GM21786 (cell line): ENCODE measurements around the gene NPNT.

ENCODE experiments used
- ATAC-seq: cut with Tn5 transposase; IDR thresholded peaks from one replicate; pipeline ENCODE4 v1.9.1; 2021; ENCODE audit not compliant: unreplicated experiment

The NPNT gene

GRCh38 chr4:105917171-105917685 is 22.0 kb downstream of the NPNT start:
- ATAC-seq = no peak

- no peak for ATAC-seq
Measured at GRCh38 chr4:105921301-105921700, 26.0 kb downstream of the NPNT start.

DNA sequence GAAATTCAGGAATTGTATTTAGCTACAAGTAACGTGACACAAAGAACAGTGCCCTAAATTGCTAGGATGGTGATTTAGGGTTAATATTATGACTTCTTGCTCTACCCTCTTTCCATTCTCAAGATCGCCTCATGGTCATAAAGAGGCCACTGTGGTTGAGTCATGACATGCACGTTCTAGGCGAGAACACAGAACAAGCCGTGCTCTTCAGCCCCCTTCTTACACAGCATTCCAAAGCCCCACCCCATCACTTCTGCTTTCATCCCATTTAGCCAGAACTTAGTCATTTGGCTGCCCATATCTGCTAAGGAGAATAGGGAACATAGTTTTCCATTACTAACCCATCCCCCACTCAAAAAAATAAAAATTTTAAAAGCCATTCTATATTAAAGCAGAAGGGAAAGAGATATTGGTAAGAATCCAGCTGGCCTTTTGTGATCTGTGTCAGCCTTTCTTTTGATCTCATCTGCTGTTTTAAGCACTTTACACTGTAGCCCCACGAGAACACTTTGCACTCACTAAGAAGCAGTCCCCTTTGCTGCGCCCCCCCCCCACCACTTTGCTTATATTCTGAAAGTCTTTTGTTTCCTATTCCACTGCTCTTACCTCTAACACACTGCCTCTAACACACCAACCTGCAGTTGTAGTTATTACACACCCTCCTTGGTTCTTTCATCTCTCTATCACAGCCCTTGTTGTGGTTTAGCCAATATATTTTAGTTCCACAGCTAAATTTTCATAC is 28.4 kb downstream of the NPNT start:
- no peak for ATAC-seq

DNA sequence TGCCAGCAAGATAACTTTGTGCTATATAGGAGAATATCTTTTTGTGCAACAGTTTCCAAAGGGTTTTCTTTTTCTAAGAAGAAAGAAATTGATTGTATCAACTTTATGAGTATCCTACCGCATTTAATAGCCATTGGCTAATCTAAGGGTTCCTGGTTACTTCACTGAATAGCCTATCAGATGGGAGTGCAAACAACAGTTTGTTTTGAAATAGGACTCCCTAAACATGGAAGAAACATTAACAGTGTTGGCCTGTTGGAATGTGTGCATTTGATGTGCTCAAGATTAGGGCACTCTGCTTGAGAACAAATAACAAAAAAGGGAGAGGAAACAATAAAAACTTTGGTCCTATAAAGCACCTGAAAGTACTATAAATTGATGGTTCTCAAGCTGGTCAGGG is 29.1 kb downstream of the NPNT start:
- ATAC-seq = no peak

DNA sequence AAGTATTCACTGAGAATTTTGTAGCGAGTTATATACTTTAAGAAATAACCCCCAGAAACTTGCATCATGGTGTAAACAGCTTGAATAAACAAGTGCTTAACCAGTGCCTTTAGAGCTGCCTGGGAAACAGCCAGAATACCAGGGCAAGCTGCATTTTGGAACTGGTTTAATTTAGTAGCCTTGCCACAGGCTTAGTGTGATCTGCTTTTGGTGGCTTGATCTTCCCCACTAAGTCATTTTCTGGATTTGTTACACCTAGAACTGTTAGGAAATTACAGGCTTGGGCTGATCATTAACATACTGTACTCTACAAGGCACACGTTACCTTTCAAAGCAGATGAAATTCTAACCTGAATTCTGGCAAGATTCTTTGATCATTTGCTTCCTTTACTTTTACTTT is 35.4 kb downstream of the NPNT start:
- ATAC-seq = no peak

- ATAC-seq = no peak
Measured at GRCh38 chr4:105933083-105933482, 37.8 kb downstream of the NPNT start.

- ATAC-seq = no peak
Measured at GRCh38 chr4:105934386-105934785, 39.1 kb downstream of the NPNT start.

DNA sequence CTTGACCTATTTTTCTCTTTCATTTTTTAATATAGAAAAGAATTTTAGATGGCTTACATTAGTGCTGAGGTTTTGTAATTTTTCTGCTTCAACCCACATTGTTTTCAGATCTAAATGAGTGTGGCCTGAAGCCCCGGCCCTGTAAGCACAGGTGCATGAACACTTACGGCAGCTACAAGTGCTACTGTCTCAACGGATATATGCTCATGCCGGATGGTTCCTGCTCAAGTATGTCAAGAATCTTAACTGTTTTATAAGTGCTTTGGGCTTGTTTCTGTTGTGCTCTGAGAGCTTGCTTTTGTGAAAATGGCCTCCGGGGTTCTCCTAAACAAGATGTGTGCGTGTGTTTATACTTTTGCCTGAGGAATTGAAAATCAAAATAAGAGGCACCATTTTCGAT is 41.6 kb downstream of the NPNT start:
- no peak for ATAC-seq

DNA sequence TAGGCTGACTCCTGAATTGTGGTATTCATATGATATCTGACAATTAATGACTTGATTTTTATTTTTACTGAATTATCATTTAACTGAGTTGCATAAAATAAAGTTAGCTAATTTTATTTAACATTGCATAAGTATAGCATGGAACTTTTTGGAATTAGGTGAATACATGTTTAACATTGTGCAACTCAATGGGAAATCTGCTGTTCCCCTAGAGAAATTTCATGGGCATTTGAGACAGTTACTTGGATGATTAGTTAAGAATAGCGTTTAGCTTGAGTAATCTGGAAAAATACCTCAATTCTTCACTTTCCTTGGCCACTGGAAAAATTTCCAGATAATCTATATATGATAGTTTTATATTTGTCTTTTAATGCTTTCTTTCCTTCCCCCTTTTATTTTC is 42.5 kb downstream of the NPNT start:
- no peak for ATAC-seq

- no peak for ATAC-seq
Measured at GRCh38 chr4:105943234-105943633, 48.0 kb downstream of the NPNT start.

DNA sequence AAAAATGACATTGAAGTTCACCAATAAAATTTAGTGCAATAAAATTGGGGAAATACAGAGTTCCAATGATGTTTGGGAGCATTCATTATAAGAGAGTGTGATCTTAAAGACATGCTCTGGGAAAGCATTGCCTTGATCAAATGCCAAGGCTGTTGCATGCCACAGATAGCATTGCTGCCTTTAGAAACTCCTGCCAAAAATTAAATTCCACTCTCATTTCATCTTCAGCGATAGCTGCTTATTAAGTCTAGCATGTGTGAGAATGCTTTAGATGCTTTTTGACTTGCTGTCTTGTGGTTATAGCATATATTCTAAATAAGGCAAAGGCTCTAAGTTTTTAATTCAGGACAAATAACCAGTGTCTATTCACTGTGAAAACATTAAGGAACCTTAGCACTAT is 49.3 kb downstream of the NPNT start:
- ATAC-seq = no peak

DNA sequence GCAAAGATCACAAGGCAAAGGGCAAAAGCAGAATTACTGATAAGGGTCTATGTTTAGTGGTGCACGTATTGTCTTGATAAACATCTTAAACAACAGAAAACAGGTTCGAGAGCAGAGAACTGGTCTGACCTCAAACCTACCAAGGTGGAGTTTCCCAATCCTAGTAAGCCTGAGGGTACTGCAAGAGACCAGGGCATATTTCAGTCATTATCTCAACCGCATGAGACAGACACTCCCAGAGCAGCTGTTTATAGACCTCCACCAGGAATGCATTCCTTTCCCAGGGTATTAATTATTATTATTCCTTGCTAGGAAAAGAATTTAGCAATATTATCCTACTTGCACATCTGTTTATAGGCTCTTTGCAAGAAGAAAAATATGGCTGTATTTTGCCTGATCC is 51.5 kb downstream of the NPNT start:
- ATAC-seq = no peak

DNA sequence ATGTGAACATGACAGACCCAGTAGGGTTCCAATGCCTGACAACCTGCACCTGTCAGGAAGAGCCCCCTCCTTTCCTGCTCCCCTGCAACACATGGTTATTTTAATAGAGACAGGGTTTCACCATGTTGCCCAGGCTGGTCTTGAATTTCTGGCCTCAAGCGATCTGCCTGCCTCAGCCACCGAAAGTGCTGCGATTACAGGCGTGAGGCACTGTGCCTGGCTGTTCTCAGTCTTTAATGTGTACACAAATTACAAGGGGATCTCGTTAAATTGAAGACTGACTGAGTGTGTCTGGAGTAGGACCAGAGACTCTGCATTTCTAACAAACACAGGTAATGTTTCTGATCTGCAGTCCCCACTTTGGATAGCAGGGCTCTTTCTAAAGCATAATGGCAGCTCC is 55.4 kb downstream of the NPNT start:
- ATAC-seq = no peak

GRCh38 chr4:105951198-105951597 is 55.9 kb downstream of the NPNT start:
- no peak for ATAC-seq

- ATAC-seq = no peak
Measured at GRCh38 chr4:105952591-105952990, 57.3 kb downstream of the NPNT start.

DNA sequence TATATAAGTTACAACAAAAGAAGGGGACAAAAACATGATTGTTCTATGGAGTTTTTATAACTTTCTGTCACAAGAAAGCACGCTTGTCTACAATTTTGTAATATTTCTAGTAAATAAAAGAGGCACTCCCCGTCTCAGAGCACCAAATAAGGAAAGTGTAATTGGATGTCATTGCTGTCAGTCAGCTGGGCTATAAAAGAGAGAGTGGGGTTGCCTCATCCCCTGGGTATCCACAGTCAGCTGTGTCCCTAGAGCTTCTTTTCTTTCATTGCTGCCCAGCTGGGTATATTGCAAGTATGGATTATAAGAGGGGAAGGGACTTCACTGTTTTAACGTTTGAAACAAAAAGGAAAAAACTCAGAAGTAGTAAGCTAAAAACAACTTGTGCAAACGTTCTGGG is 61.3 kb downstream of the NPNT start:
- ATAC-seq = no peak

DNA sequence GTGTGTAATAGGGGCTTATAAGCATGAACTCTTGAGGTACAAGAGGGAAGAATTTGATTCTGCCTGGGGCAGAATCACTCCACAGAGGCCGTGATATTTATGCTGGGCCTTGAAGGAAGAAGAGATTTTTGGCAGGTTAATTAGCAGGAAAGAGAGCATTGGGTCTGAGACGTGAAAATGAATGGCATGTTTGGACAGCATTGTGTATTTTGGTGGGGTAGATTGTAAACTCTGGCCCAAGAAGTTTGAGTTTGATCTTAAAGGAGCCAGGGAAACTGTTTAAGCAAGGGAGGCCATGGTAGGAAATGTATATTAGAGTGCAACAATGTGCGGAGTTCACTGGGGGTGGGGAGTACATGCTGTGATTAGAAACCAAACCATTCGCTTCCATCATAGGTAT is 62.4 kb downstream of the NPNT start:
- no peak for ATAC-seq

GRCh38 chr4:105963461-105964400 is 68.5 kb downstream of the NPNT start:
- no peak for ATAC-seq

GRCh38 chr4:105965183-105965800 is 70.0 kb downstream of the NPNT start:
- no peak for ATAC-seq

- ATAC-seq = no peak
Measured at GRCh38 chr4:105966051-105966450, 70.8 kb downstream of the NPNT start.

DNA sequence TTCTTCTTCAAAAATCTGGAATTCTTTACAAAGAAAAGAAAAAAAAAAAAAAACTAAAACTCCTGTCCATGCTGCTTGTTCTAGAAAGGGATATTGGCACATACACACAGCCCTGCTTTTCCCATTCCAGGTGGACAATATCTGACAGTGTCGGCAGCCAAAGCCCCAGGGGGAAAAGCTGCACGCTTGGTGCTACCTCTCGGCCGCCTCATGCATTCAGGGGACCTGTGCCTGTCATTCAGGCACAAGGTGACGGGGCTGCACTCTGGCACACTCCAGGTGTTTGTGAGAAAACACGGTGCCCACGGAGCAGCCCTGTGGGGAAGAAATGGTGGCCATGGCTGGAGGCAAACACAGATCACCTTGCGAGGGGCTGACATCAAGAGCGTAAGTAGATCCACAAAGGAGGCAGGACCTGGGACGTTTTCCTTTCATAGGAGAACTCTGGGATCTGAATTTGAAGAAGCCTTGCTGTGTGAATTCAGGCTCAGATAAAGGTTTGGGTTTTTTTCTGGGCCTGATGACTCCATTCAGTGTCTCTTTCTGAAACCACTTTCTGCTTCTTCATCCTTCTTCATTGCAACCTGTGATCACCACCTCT is 71.9 kb downstream of the NPNT start:
- no peak for ATAC-seq
